HG03039 (cell line): ENCODE results near the gene LENEP.

ENCODE experiments used
- ATAC-seq: cut with Tn5 transposase; IDR thresholded peaks from one replicate; pipeline ENCODE4 v1.9.1; 2021; ENCODE audit warnings: mild to moderate bottlenecking, moderate library complexity; ENCODE audit not compliant: unreplicated experiment

LENEP gene, protein sequence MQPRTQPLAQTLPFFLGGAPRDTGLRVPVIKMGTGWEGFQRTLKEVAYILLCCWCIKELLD

DNA sequence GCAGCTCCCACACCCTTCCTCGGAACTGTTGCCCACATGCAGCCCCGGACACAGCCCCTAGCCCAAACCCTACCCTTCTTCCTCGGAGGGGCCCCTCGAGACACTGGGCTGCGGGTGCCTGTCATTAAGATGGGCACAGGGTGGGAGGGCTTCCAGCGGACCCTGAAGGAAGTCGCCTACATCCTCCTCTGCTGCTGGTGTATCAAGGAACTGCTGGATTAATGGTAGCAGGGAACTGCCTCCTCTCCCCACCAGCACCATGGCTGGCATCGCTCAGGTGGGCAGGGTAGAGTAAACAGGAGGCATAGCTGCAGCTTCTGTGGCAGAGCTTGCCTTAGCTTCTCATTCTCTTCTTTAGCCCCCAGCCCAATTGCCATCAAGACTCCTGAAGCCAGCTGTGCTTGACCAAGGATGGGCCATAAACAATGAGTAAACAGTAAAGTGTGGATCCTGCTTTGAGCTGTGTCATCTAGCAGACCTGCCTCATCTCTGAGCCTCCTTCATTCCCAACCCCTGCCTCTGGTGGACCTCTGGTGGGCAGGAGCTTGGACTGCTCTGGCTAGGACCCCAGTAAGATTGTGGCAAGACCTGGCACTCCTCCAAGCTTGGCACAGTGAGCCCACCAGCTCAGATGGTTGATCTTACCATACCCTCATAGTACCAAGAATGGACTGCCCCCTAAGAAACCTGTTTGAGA is at the start of gene LENEP:
LENEP (plus strand) TSS at position 15 of the 697 bp plus-strand sequence; CDS start at position 37, 22 bp downstream.
- no peak for ATAC-seq

DNA sequence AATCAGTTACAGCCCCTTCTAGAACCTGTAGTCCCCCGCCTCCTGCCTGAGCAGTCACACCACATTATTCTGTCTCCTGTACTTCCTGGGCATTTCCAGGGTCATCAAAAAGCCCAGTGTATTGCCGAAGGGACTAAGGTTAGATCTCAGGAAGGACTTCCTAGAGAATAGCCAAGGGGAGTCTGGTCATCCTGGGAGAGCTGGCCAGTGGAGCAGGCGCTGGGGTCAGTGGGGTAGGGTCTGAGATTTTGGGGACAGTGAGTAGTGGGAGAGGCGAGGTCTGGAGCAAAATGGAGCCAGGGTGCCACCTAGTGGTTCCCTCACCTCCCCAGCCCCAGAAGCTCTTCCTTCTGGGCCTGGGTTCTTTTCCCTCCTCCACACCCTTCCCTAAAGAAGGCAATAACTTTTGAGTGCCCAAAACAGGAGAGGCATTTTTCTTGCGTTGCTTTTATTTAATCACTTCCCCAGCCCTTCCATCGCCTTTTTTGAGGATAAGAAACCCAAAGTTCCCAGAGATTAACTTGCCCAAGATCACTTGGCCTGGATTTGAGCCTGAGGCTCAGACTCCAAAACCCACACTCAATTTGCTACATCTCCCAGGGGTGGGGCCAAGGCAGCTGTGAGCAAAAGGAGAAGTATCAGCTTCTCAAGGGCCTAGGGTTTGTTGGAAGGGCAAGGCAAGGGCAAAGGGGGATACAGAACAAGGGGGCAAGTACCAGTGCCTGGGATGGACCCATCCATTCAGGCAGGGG is 49.6 kb upstream of the LENEP start:
- no peak for ATAC-seq

DNA sequence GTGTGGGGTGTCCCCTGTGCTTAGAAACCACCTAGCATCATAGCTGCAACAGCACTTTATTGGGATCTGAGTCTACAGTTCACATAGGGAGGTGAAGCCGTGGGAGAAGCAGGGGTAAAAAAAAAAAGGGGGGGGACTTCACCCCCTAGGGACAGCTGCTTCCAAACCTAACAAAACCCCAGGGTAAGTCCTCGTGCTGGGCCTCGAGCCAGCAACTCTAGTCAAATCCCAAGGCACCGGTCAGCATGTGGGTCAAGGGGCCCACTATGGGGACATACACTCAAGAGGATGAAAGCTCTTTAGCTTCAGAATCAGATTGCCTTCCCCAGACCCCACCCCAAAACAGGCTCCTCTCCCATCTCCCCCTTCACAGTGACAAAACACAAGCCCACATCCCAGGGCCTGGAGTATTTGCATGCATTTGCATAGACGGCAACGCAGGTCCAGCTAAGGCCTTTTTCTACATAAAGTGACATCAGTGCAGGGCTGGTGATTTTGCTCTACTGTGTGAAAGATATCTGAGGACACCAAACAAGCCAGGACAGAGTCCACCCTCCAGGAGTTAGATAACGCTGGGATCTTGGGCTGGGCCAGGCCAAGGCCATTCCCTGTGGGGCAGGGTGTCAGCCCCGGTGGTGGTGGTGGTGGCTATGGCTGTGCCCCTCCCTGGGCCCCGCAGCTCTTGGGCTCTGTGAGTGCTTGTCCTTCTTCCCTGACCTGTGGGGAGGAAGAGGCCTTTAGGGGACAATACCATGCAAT is 48.8 kb upstream of the LENEP start:
- no peak for ATAC-seq

DNA sequence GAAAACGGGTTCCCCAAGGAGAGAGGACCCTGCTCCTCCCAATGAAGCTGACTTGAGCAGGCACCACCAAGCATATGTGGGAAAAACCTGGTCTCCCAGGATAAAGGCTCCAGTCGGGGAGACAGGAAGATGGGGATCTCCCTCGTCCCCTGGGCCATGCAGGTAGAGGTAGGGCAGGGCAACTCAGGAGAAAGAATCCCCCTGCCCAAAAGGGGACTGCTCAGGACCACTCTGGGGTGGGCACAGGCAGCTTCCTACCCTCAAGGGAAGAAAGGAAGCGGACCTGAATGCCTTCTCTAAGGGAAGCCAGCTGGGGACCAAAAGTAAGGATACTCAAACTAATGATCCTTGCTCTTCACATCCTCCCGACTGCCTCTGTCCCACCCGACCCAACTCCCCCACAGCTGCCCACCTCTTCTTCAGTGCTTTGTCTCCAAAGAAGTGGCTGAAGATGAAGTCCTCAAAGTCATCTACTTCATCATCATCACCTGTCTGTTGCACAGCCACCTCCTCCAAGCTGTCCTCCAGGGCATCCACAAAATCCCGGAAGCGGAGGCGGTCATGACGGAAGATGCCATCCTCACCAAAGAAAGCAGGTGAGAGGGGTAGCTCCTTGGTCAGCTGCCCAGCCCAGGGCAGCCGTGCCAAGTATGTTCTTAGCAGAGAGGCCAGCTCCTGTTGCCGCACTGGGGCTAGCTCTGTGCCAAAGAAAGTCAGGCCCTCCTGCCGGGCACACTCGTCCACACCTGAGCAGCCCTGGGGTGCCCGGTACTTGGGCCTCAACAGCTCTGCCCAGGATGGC is 48.0 kb upstream of the LENEP start:
- no peak for ATAC-seq

DNA sequence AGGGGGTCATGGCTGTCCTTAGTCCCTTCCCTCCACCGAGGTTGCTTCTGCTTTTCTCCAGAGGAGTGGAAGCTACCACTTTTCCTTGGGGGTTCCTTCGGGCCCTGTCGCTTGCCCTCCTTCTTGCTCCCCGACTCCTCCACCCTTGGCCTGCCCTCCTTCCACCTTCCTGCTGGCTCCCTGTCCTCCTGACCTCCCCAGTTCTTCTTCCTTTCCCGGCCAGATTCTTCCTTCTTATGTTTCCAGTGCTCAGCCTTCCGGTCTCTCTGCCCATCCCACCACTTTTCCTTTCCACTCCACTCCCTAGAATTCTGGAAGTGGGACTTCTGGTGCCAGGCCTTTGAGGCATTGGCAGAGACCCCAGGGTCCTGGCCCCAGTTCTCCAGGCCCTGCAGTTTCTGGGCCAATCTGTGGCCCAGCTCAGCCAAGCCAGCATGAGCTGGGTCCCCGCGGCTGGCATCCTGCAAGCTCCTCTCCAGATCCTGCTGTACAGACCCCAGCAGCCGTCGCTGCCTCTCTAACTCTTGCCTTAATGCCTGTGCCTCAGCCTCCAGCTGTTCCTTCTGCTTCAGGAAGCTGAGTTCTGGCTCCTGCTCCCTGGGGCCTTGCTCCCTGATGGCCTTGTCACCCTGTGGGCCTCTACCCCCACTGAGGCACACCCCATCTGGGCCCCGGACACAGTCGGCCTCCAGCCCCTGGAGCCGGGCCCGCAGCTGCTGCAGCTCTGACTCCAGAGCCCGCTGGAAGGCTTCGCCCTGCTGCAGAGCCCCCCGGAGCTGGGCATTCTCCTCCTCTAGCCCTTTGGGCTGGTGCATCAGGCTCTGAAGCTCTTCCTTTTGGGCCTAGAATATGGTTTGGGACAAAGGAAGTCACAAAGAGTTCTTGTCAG is 47.2 kb upstream of the LENEP start:
- ATAC-seq: no peak

DNA sequence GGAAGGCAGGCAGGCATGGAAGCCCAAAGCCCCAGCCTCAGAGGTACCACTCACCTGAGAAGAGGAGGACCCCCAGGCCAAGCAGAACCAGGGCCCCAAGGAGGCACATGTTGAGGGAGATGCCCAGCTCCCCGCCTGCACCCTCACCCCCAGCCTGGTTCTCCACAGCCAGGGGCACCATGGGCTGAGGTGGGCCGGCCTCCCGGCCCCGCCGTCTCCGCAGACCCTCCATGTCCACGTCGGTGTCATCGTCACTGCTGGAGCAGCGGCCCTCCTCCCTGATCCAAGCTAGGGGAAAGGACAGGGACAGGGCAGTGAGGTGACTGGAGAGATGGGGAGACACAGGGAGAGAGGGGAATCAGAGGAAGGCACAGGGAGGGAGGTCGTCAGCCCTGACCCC is 45.3 kb upstream of the LENEP start:
- ATAC-seq: no peak

DNA sequence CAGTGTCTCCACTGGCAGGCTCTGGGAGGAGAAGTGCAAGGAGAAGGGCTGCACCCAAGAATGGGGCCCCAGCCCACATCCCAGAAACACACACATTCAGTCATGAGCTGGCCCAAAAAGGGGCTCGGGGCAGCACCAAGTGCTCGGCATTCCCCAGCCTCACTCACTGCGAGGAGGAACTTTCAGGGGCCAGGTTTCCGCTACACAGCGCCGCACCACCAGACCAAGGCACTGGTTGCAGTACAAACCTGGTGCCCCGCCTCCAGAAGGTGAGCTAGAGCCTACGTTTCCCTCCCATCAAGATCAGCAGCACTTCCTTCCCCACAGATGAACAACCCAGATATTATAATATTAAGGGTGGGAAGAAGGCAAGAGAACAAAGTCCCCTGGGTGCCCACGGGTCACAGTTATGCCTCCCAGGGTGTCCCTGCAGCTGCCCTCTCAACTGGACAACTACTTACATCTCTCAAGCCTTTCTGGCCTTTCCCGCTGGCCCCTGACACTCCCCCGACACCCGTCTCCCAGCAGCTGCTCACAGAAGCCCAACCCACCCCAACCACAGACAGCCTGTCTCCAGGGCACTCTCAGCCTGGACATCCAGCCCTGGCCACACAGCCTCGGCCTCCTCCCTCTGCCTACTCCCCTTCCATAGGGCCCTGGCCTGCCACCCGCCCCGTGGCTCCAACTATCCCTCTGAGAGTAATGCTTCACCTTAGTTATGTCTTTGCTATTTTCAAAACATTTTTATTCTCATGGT is 41.3 kb upstream of the LENEP start:
- ATAC-seq: no peak

DNA sequence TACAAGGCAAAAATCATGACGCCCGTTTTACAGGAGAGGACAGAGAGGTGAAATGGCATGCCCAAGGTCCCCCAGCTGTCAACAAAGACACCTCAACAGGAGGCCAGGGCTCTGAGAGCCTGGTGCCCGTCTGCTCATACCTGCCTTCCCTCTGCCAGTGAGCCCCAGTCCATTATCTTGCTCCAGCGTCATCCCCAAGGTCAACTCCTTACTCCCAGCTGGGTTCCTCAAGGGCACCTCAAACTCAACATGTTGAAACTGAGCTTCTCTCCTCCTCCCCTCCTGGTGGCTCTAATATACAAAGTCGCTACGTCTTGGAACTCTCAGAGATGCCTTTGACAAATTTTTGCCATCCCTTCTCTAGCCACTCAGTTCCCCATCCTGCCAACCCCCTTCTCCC is 40.7 kb upstream of the LENEP start:
- no peak for ATAC-seq

DNA sequence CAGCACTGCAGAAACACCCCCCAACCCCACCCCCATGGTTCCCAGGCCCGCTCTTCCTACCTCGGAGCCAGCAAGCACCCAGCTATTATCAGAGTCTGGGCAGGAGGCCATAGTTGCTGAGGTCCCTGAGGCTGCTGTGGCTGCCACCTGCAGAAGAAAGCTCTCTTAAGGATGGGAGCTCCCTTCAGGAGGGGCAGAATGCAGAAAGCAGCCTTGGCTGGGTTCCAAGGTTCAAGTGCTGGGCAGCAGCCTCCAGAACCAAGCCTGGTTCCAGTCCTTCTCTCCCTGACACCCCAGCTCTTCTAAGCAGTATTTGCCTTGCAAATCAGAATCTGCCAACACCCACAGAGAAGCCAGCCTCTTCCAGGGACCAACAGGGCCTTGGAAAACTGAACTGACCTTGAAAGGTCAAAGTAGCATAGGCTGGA is 39.8 kb upstream of the LENEP start:
- ATAC-seq: no peak

DNA sequence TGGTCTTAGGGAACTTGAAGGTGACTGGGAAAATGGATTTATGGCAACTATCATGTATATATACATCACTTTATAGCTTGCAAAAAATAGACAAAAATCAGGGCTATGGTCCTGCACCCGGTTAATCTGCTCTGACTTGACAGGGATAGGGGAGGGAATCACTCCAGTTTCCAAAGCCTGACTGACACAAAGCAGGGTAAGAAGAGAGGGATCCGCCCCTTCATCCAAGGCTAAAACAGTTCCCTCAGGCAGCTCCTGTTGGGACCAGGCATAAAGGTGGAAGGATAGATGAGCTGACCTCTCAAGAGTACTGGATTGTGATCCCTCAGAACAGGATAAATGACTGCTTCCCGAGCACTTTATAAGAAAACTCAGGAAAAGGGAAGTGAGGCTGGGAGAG is 38.8 kb upstream of the LENEP start:
- no peak for ATAC-seq

DNA sequence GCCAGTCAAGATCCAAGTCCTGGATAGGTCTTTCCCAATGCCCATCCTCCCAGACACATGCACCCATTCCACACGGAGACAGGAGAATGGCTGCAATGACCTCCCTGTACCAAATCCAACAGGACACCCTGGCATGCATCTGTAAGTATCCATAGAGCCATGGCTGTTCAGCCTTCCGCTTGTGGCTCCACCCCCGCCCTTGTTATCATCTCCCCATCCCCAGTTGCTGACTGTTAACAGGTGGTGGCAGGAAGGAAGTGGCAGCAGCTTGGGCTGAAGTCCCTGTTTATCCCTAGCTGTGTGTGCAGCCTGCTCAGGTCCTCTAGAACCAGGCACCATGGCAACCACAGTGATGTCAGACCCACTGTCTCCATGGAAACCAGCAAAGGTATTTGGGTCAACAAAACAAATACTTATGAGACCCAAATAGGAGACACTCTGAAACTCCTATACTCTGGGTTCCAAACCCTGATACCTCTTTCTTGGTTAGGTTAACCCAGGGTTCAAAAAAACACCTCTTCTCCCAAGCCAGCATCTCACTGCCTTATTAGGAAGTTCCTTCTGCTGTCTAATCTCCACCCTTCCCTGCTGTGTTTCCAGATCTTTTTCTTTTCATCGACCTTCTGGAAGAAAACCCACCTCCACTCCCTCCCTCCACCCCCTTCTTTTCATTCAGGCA is 38.2 kb upstream of the LENEP start:
- ATAC-seq: no peak

DNA sequence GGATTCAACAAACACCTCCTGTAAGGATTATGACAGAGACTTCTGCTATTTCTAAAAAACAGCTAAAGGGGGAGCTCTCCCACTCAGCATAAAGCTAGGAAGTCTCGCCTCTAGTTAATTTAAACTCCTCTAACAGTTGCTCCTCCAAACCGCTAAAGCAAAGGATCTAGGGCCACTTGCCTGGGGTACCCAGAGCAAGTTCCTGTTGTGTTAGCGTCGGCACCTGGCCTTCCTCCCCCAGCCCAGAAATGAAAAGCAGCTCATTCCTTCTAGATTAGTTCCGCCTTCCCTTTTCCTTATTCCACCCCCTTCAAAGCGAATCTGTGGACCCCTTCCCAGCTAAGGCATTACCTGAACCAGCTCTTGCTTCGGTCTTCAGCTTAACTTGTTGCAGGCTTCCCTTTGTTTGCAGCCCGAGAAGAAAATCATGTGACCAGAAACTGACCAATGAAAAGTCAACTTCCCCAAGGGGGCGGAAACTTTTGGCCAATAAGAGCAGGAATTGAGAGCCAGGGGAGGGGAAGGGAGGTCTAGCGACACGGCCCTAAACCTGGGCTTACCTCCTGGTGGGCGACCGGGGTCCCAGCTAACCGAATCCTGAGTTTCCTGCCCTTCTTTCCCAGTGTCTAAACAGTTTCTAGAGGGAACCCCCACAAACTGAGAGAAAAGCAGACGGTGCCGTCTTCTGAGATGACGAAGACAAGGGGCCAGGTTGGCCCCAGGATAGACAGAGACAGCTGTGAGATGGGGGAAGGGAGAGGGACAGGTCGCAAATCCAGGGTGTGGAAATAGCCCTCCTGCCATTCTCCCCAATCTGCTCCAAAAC is 37.5 kb upstream of the LENEP start, which contains the start of gene PBXIP1:
PBXIP1 (minus strand) TSS at position 382 of the 826 bp plus-strand sequence. CDS start 2,378 bp downstream, outside the sequence.
- peak; percentile 61 for ATAC-seq

DNA sequence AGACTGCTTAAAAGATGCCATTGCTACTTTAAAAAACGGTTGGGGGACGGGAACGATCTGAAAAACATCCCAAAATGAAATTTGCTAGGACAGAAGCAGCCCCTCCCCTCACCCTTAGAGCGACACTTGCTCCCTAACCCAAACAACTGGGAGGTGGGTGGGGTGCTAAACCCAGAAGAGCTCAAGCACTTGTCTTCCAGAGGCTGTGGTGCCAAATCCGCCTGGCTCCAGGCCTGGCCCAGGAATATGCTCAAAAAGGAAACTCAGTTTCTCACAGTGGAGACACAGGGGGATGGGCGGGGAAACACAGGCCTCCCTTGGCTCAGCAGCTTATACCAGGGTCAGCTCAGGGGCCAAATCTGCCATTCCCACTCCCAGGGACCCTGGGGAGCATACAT is 36.8 kb upstream of the LENEP start:
- ATAC-seq: no peak

DNA sequence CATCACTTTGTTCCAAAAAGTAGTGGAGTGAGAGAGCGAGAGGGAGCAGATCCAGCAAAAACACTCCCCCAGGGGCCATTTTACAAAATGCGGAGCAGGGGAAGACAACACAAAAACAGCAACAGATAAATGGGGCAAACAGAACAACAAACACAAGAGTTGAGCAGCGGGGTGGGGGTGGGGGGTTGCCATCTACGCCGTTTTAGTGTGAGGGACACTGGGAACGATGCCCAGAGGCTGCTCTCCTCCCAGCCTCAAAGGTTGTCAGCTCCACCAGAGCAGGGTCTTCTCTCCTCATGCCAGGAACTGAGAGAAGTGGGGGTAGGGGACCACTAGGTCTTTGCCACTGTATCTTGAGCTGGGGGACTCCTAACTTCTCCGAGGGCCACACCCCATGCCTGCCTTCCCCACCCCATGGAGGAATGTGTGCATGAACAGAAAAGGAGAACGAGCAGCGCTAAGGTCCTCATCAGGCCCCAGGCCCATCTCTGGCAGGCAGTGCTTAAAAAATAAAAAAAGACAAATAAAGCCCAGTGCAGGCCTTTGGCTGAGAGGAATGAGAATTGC is 36.2 kb upstream of the LENEP start:
- no peak for ATAC-seq

DNA sequence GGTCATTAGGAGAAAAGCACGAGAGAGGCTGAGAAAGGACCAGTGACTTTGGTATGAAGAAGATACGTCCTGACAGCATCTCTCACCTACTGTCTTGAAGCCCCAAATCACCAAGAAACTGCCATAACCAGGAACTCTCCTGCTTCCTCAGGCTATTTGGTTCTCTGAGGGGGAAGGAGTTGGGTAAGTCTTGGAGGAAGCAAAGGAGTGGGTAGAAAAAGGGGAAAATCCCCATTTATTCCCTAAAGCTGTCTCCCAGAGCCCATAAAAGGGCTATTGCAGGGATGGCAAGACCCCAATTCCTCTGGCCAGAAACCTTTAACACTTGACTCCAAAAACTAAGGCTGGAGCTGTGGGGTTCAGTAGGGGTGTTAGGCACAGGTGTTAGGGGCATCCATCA is 35.4 kb upstream of the LENEP start:
- no peak for ATAC-seq

DNA sequence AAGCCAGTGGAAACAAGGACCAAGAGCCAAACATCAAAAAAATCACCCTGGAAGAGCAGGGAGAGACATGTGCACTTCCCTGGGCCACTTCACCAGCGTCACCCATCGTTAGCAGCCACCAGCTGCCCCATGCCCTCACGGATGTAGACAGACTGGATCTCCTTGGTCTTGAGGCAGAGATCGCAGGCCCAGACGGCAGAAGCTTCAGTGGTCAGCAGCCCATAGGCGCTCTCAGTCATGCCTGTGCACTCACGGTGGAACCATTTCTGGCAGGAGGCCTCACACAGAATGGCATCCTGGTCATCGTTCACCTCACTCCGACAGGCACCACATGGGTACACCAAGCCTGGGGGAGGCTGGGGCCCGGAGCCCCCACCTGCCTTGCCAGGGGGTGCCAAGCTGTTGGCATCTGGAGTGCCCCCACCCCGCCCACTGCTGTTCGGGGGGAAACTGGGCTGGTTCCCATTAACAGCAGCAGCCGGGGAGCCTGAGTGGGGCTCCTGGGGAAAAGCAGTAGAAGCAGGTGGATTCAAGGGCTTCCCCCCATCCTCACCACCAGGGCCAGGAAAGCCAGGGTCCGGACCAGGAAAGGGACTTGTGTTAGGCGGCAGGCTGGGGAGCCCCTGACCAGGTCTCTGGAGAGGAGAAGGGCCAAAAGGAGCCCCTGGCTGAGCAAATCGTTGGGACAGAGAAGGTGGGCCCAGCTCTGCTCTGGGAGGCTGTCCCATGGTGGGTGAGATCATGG is 34.5 kb upstream of the LENEP start:
- ATAC-seq: no peak

DNA sequence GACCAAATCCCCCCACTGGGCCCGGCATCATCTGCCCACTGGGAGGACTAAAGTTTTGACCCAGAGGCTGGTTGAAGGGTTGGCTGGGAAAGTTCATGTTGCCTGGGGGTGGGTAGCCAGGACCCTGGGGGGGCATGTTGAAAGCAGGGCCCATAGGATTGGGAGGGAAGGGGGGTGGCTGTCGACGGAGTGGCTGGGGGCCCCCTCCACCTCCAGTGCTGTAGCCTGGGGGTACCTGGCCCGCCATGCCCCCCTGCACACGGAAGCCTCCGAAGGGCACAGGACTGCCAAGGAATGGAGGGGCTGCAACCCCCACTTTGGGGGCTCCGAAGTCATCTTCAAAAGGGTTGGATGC is 34.0 kb upstream of the LENEP start:
- ATAC-seq: no peak
